ENCODE measurements around the gene PIEZO1. TPM values are rescaled to one million over a fixed set of nuclear protein-coding genes. Genes with fewer than 3 reads are reported as not detected.

The PIEZO1 gene
- polyA plus RNA-seq, 1 of the 3 experiments (the other 2 are of a cell fraction), result 184 TPM

- Histone ChIP-seq H3K27ac (ENCODE audit: low read depth in 2 of 2, low read length in 1 of 2) (no peak overlapping the region), H3K27me3 (ENCODE audit: insufficient read depth) (no peaks in the 10 kb centered on the region), H3K9me2 (no peaks in the 10 kb centered on the region), H3K4me2 (no peak overlapping the region), H3K9me3 (no peaks in the 10 kb centered on the region), H2AFZ (ENCODE audit: low read depth) (no peak overlapping the region), H4K20me1 (ENCODE audit: insufficient read depth) (peaks cover 94% of the 10 kb centered on the region), H3K4me3 (ENCODE audit: low read depth in 2 of 2, low read length in 1 of 2) (no peak overlapping the region), H3F3A (replicated peaks; ENCODE audit: insufficient read depth) (peaks cover 28% of the 10 kb centered on the region), H3K36me3 (replicated peaks in 1 of 2; ENCODE audit: control insufficient read depth in 1 of 2, insufficient read depth in 2 of 2, low read length in 1 of 2) (no peaks in the 10 kb centered on the region), H3K4me1 (ENCODE audit: control insufficient read depth in 1 of 2, insufficient read depth in 2 of 2, low read depth in 1 of 2, low read length in 1 of 2) (peaks cover 11 to 39% of the 10 kb centered on the region in 2 experiments; a peak in 3 of 4 replicates), H3K9ac (no peak overlapping the region), H3K79me2 (ENCODE audit: insufficient read depth) (peaks cover 94% of the 10 kb centered on the region)
- ChIA-PET POLR2A (no interaction called here), CTCF (interaction anchor here (0.8 kb wide), 1 partner anchor 22 kb away, joined by 4 read pairs; no protein-coding TSS in a partner anchor)
- WGBS (ENCODE audit: low lambda C conversion rate), result 90% methylated on average over 18 of the region's 18 CpGs
- DNase-seq, result no peak
- no peak for TF ChIP-seq REST (IDR thresholded peaks at IDR 0.05; ENCODE audit: low read depth, low read length)
- TF ChIP-seq RAD21 (IDR thresholded peaks at IDR 0.05; ENCODE audit: low read length), result no peak
- no peak for TF ChIP-seq CTCF (IDR thresholded peaks at IDR 0.05)
- no peak for TF ChIP-seq POLR2AphosphoS5 (IDR thresholded peaks at IDR 0.05; ENCODE audit: low read depth, low read length)
- TF ChIP-seq EZH2phosphoT487 (IDR thresholded peaks at IDR 0.05; ENCODE audit: borderline replicate concordance, low read depth), result no peak
- no peak for TF ChIP-seq CHD2 (IDR thresholded peaks at IDR 0.05; ENCODE audit: low read length, partially characterized antibody)
- no peak for TF ChIP-seq NRF1 (IDR thresholded peaks at IDR 0.05; ENCODE audit: low read depth, low read length)
- TF ChIP-seq RCOR1 (IDR thresholded peaks at IDR 0.05; ENCODE audit: low read length), result no peak
- TF ChIP-seq SMC3 (IDR thresholded peaks at IDR 0.05; ENCODE audit: low read depth, low read length), result no peak
- no peak for TF ChIP-seq SIN3A (IDR thresholded peaks at IDR 0.05; ENCODE audit: borderline replicate concordance, low read depth, low read length)
- TF ChIP-seq FOSL2 (IDR thresholded peaks at IDR 0.05; ENCODE audit: borderline replicate concordance, low read depth), result no peak
- no peak for TF ChIP-seq TAF1 (IDR thresholded peaks at IDR 0.05; ENCODE audit: borderline replicate concordance, low read depth, low read length)
- no peak for TF ChIP-seq MXI1 (IDR thresholded peaks at IDR 0.05; ENCODE audit: low read depth, low read length)
- no peak for TF ChIP-seq IRF3 (IDR thresholded peaks at IDR 0.05; ENCODE audit: low read depth, low read length)
Measured at GRCh38 chr16:88775825-88776224, 9.2 kb downstream of the PIEZO1 start.

Data from SK-N-SH (cell line).